H1 (cell line): ENCODE results near the gene TMEM174. TPM values are rescaled to one million over a fixed set of nuclear protein-coding genes. Genes with fewer than 3 reads are reported as not detected.

Experiments
- CTCF ChIA-PET: fragments of 300-600 bp; sonication (Branson Sonifier 250); formaldehyde crosslinking; loops from one replicate; lab custom pipeline; 2021; ENCODE audit not compliant: partially characterized antibody; lab: Charles Lee
- POLR2A ChIA-PET: fragments of 300-600 bp; sonication (Branson Sonifier 250); formaldehyde crosslinking; loops from one replicate; lab custom pipeline; 2021; ENCODE audit warnings: inconsistent platforms; ENCODE audit not compliant: partially characterized antibody; lab: Charles Lee
- DNase-seq, 2 experiments: peaks; one replicate each; pipeline versions ENCODE4 v3.0.0 to v3.0.0-alpha.2; 2010 to 2022; ENCODE audit warnings: low spot score in 2 of 2, low read depth in 1 of 2, mixed read lengths in 1 of 2
- FAIRE-seq: peaks from 2 replicates; lab custom pipeline; 2011; peaks lifted over from hg19 to GRCh38; lab: Jason Lieb, UNC
- H2AFZ ChIP-seq: 2 replicates; pipeline ENCODE4 v1.8.1; 2012; ENCODE audit warnings: low read length, inconsistent platforms
- H2AK5ac ChIP-seq: 2 replicates; pipeline ENCODE4 v1.6.1; 2013; ENCODE audit warnings: low read depth, low read length
- H2BK120ac ChIP-seq: replicated peaks from 2 replicates; pipeline ENCODE3; 2013; ENCODE audit warnings: low read depth, low read length, inconsistent platforms
- H2BK12ac ChIP-seq: 2 replicates; pipeline ENCODE4 v1.6.1; 2013; ENCODE audit warnings: low read depth, low read length
- H2BK15ac ChIP-seq: 2 replicates; pipeline ENCODE4 v1.6.1; 2013; ENCODE audit warnings: low read length
- H2BK20ac ChIP-seq: 2 replicates; pipeline ENCODE4 v1.6.1; 2013; ENCODE audit warnings: low read length
- H2BK5ac ChIP-seq: 2 replicates; pipeline ENCODE4 v1.6.1; 2013; ENCODE audit warnings: low read depth, low read length
- H3K14ac ChIP-seq: 2 replicates; pipeline ENCODE4 v1.6.1; 2013; ENCODE audit warnings: inconsistent platforms; ENCODE audit not compliant: insufficient read length
- H3K18ac ChIP-seq: 2 replicates; pipeline ENCODE4 v1.6.1; 2013; ENCODE audit warnings: low read length; ENCODE audit errors: extremely low read depth
- H3K23ac ChIP-seq: 2 replicates; pipeline ENCODE4 v1.6.1; 2013; ENCODE audit warnings: inconsistent platforms; ENCODE audit not compliant: insufficient read length
- H3K23me2 ChIP-seq: 2 replicates; pipeline ENCODE4 v1.6.1; 2013; ENCODE audit warnings: low read depth, low read length
- H3K27ac ChIP-seq: 2 replicates; pipeline ENCODE4 v1.6.1; 2011; ENCODE audit warnings: low read depth, low read length, inconsistent platforms
- H3K27me3 ChIP-seq, 4 experiments: replicated peaks in 1 of 4; 1 replicate in 1 of 4; 2 replicates in 3 of 4; pipeline versions ENCODE4 v1.6.1 to v1.8.1; 2011 to 2013; ENCODE audit warnings: low read length in 3 of 4, mild to moderate bottlenecking in 3 of 4, inconsistent platforms in 2 of 4, mixed read lengths in 2 of 4, moderate library complexity in 1 of 4; ENCODE audit not compliant: control insufficient read depth in 3 of 4, insufficient read depth in 3 of 4; ENCODE audit errors: extremely low read depth in 1 of 4
- H3K36me3 ChIP-seq, 4 experiments: 2 replicates each; pipeline versions ENCODE4 v1.6.1 to v1.8.1; 2011 to 2013; ENCODE audit warnings: mild to moderate bottlenecking in 4 of 4, low read length in 3 of 4, moderate library complexity in 2 of 4, control low read depth in 1 of 4, inconsistent platforms in 1 of 4; ENCODE audit not compliant: insufficient read depth in 4 of 4, control insufficient read depth in 2 of 4
- H3K4ac ChIP-seq: replicated peaks from 2 replicates; pipeline ENCODE3; 2013; ENCODE audit warnings: low read length, low read depth, mixed read lengths, inconsistent platforms; ENCODE audit not compliant: insufficient read length
- H3K4me1 ChIP-seq, 4 experiments: replicated peaks in 1 of 4; 1 replicate in 1 of 4; 2 replicates in 3 of 4; pipeline versions ENCODE4 v1.6.1 to v1.8.1; 2011 to 2013; ENCODE audit warnings: low read length in 3 of 4, inconsistent platforms in 2 of 4, mixed read lengths in 1 of 4; ENCODE audit not compliant: insufficient read depth in 4 of 4, control insufficient read depth in 3 of 4
- H3K4me2 ChIP-seq, 2 experiments: 2 replicates each; pipeline versions ENCODE4 v1.6.1 to v1.8.1; 2011 to 2013; ENCODE audit warnings: low read depth in 2 of 2, low read length in 2 of 2, control low read depth in 1 of 2, inconsistent platforms in 1 of 2, mild to moderate bottlenecking in 1 of 2; ENCODE audit not compliant: insufficient read depth in 1 of 2
- H3K4me3 ChIP-seq, 4 experiments: fragments of 200-600, 300-600 bp in 1 of 4; sonication (generic), shearing (Covaris generic), sonication (Bioruptor Twin) in 1 of 4; 2 replicates each; pipeline versions ENCODE4 v1.5.1 to v1.8.1; 2011 to 2016; ENCODE audit warnings: low read length in 4 of 4, low read depth in 3 of 4, control low read depth in 2 of 4, inconsistent platforms in 2 of 4, mild to moderate bottlenecking in 2 of 4, mixed read lengths in 1 of 4, moderate library complexity in 1 of 4; ENCODE audit not compliant: insufficient read depth in 2 of 4; ENCODE audit errors: extremely low read depth in 1 of 4
- H3K56ac ChIP-seq: replicated peaks from 2 replicates; pipeline ENCODE3; 2013; ENCODE audit warnings: low read depth, mild to moderate bottlenecking, mixed read lengths, low read length, inconsistent platforms; ENCODE audit not compliant: insufficient read length
- H3K79me1 ChIP-seq: 2 replicates; pipeline ENCODE4 v1.6.1; 2013; ENCODE audit warnings: low read depth, low read length, control low read depth
- H3K79me2 ChIP-seq, 2 experiments: 2 replicates each; pipeline versions ENCODE4 v1.6.1 to v1.8.1; 2012 to 2013; ENCODE audit warnings: low read length in 2 of 2, mild to moderate bottlenecking in 2 of 2, inconsistent platforms in 1 of 2; ENCODE audit not compliant: insufficient read depth in 2 of 2, control insufficient read depth in 1 of 2
- H3K9ac ChIP-seq, 4 experiments: replicated peaks in 1 of 4; 1 replicate in 1 of 4; 2 replicates in 3 of 4; pipeline versions ENCODE4 v1.6.1 to v1.8.1; 2011 to 2013; ENCODE audit warnings: low read depth in 3 of 4, low read length in 3 of 4, control low read depth in 2 of 4, mild to moderate bottlenecking in 2 of 4, moderate library complexity in 2 of 4, inconsistent platforms in 1 of 4; ENCODE audit errors: extremely low read depth in 1 of 4
- H3K9me3 ChIP-seq, 2 experiments: 2 replicates each; pipeline versions ENCODE4 v1.6.1 to v1.8.1; 2012 to 2013; ENCODE audit warnings: mild to moderate bottlenecking in 2 of 2, moderate library complexity in 2 of 2, control low read depth in 1 of 2, inconsistent platforms in 1 of 2, low read depth in 1 of 2, low read length in 1 of 2, mixed read lengths in 1 of 2; ENCODE audit not compliant: insufficient read depth in 2 of 2
- H4K20me1 ChIP-seq, 2 experiments: replicated peaks in 1 of 2; 2 replicates each; pipeline versions ENCODE3 to v1.8.1; 2011 to 2013; ENCODE audit warnings: inconsistent platforms in 2 of 2, low read length in 2 of 2, mild to moderate bottlenecking in 1 of 2; ENCODE audit not compliant: insufficient read depth in 2 of 2, control insufficient read depth in 1 of 2
- H4K5ac ChIP-seq: 2 replicates; pipeline ENCODE4 v1.6.1; 2013; ENCODE audit warnings: low read length, low read depth, mixed read lengths, inconsistent platforms; ENCODE audit not compliant: insufficient read length
- H4K8ac ChIP-seq: 2 replicates; pipeline ENCODE4 v1.8.0; 2013; ENCODE audit warnings: mild to moderate bottlenecking, moderate library complexity, low read length, inconsistent platforms; ENCODE audit not compliant: insufficient read depth; ENCODE audit errors: extremely low read depth
- H4K91ac ChIP-seq: replicated peaks from 2 replicates; pipeline ENCODE3; 2013; ENCODE audit warnings: low read length, mixed read lengths, inconsistent platforms; ENCODE audit not compliant: insufficient read length
- BCL11A ChIP-seq, 2 experiments: IDR thresholded peaks; one replicate each; pipeline ENCODE4 v1.6.1; 2011; ENCODE audit warnings: low read depth in 2 of 2, low read length in 2 of 2, mild to moderate bottlenecking in 2 of 2
- BRCA1 ChIP-seq: IDR thresholded peaks from 2 replicates; pipeline ENCODE4 v1.6.1; 2012; ENCODE audit warnings: low read depth, low read length, improper control_type of control experiment
- CHD1 ChIP-seq: IDR thresholded peaks from 2 replicates; pipeline ENCODE4 v1.6.1; 2012; ENCODE audit warnings: low read depth, low read length, improper control_type of control experiment
- HDAC2 ChIP-seq, 2 experiments: fragments of 300-600 bp in 1 of 2; sonication (generic) in 1 of 2; IDR thresholded peaks; 2 replicates each; pipeline ENCODE4 v1.6.1; 2011 to 2012; ENCODE audit warnings: low read depth in 2 of 2, low read length in 2 of 2, mild to moderate bottlenecking in 2 of 2, moderate library complexity in 2 of 2, borderline replicate concordance in 1 of 2, inconsistent platforms in 1 of 2
- JUND ChIP-seq: IDR thresholded peaks from 2 replicates; pipeline ENCODE4 v1.6.1; 2011; ENCODE audit warnings: mild to moderate bottlenecking, improper control_type of control experiment, low read length
- KDM1A ChIP-seq: fragments of 200-600, 300-600 bp; sonication (generic); IDR thresholded peaks from 2 replicates; pipeline ENCODE4 v1.7.1; 2016; ENCODE audit warnings: mild to moderate bottlenecking, low read length, borderline replicate concordance
- POLR2AphosphoS5 ChIP-seq: IDR thresholded peaks from 2 replicates; pipeline ENCODE4 v1.6.1; 2011; ENCODE audit warnings: low read depth, low read length
- RAD21 ChIP-seq, 2 experiments: IDR thresholded peaks in 1 of 2; conservative IDR thresholded peaks in 1 of 2; 2 replicates each; pipeline ENCODE4 v1.6.1; 2011; ENCODE audit warnings: low read depth in 2 of 2, low read length in 2 of 2, improper control_type of control experiment in 1 of 2, inconsistent platforms in 1 of 2, mild to moderate bottlenecking in 1 of 2, moderate library complexity in 1 of 2
- SRF ChIP-seq: IDR thresholded peaks from 2 replicates; pipeline ENCODE4 v1.6.1; 2011; ENCODE audit warnings: mild to moderate bottlenecking, low read depth, low read length, moderate library complexity
- TCF12 ChIP-seq: IDR thresholded peaks from 2 replicates; pipeline ENCODE4 v1.6.1; 2011; ENCODE audit warnings: low read depth, mild to moderate bottlenecking, low read length
- TEAD4 ChIP-seq: IDR thresholded peaks from 2 replicates; pipeline ENCODE4 v1.6.1; 2012; ENCODE audit warnings: low read depth, low read length, inconsistent platforms, mixed read lengths
- WGBS, 2 experiments: shearing (Covaris generic) in 1 of 2; methylation state at CpG; one replicate each; pipeline versions ENCODE4 v1.1.6 to v1.1.7; 2013 to 2015; ENCODE audit warnings: low lambda C conversion rate in 2 of 2, mixed read lengths in 2 of 2, inconsistent platforms in 1 of 2, low coverage in 1 of 2, missing lambda C conversion rate in 1 of 2; ENCODE audit not compliant: insufficient replicate concordance in 2 of 2, insufficient coverage in 1 of 2, insufficient read length in 1 of 2; ENCODE audit errors: extremely low coverage in 1 of 2, missing lambda C conversion rate in 1 of 2; 5-methylcytosine and 5-hydroxymethylcytosine counted together
- polyA plus RNA-seq, 7 experiments: library from polyadenylated mRNA; depleted of rRNA in 3 of 7; stranded (reverse) in 5 of 7; unstranded in 2 of 7; fragments of >200 nt in 5 of 7; fragments of 200-250 nt in 2 of 7; gene quantifications; 1 replicate in 5 of 7; 2 replicates in 1 of 7; 4 replicates in 1 of 7; pipeline versions ENCODE4 v1.2.1 to v1.2.3, GENCODE V29; 2011 to 2013; ENCODE audit warnings: missing spikeins in 2 of 7, mixed read lengths in 2 of 7
- total RNA-seq: library from RNA; stranded (reverse); fragmentation: NEBNext Ultra II Directional; extraction: Animal tissue kit (Norgen Biotek cat#: 25700); gene quantifications from 2 replicates; pipeline ENCODE4 v1.2.1, GENCODE V29; 2021

The TMEM174 gene
- total and polyA plus RNA-seq, 2 of the 8 experiments (the other 6 are each of a cell fraction or from before 2014, with no cell fraction given) = not detected

DNA sequence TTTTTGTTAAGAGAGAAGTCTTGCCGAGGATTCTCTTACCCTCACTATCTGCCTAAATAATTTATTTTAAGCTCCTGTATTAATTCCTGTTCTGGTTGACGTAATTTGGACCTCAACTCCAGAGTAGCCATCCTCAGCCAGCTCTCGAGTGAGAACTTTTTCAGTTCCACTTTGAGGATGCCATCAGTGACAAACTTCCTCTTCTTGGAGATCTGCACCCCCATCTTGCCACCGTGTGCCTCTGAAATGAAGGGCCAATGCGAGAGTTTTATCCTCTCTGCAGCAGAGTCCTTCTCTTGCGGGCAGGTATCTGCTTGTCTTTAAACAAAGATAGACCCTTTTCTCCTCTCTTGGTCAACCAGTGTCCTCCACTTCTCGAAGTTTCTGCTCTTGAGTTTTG is 19.5 kb upstream of the TMEM174 start:
- H4K5ac ChIP-seq = no peak overlapping the region
- H3K79me2 ChIP-seq = no peaks in the 10 kb centered on the region
- H2BK12ac ChIP-seq = no peak overlapping the region
- H4K91ac ChIP-seq = no peak overlapping the region
- H3K4me2 ChIP-seq = no peak overlapping the region
- no peak overlapping the region for H3K14ac ChIP-seq
- no peak for FAIRE-seq
- H3K27me3 ChIP-seq = no peaks in the 10 kb centered on the region
- H2BK120ac ChIP-seq = no peak overlapping the region
- DNase-seq = no peak
- H3K79me1 ChIP-seq = no peaks in the 10 kb centered on the region
- ChIA-PET POLR2A (interaction anchor here (0.6 to 1.2 kb wide), 2 partner anchors 20 to 44 kb away, joined by 3 to 4 read pairs; no protein-coding TSS in a partner anchor), CTCF (interaction anchor here (0.7 to 3.6 kb wide), 17 partner anchors 8 to 438 kb away, joined by 3 to 39 read pairs (median 5); partner anchors contain the start of gene TMEM174)
- no peak for TF ChIP-seq TEAD4
- TF ChIP-seq RAD21 (IDR thresholded peaks at IDR 0.05 in 1 of 2, conservative IDR thresholded peaks at IDR 0.05 in 1 of 2; ENCODE audit: low read depth in 2 of 2, low read length in 2 of 2) = no peak
- no peak for TF ChIP-seq BCL11A (IDR thresholded peaks at IDR 0.05; ENCODE audit: low read depth in 2 of 2, low read length in 2 of 2)
- no peak for TF ChIP-seq KDM1A
- no peak for TF ChIP-seq TCF12
- no peak for TF ChIP-seq BRCA1
- no peak for TF ChIP-seq SRF
- TF ChIP-seq HDAC2 (IDR thresholded peaks at IDR 0.05; ENCODE audit: borderline replicate concordance in 1 of 2, low read depth in 2 of 2, low read length in 2 of 2) = no peak
- TF ChIP-seq POLR2AphosphoS5 = no peak
- no peak for TF ChIP-seq JUND
- TF ChIP-seq CHD1 = no peak
- no peak overlapping the region for H2AK5ac ChIP-seq
- H3K27ac ChIP-seq = no peak overlapping the region
- H2BK15ac ChIP-seq = no peak overlapping the region
- H3K23me2 ChIP-seq = no peaks in the 10 kb centered on the region
- no peak overlapping the region for H3K56ac ChIP-seq
- no peaks in the 10 kb centered on the region for H4K20me1 ChIP-seq
- no peak overlapping the region for H3K4ac ChIP-seq
- H3K23ac ChIP-seq = no peak overlapping the region
- H2AFZ ChIP-seq = no peak overlapping the region
- no peak overlapping the region for H3K9ac ChIP-seq
- WGBS, 2 experiments = 83% methylated on average over 7 of the region's 7 CpGs; no CpG with 5 or more reads in 1 of the 2 experiments
- no peak overlapping the region for H4K8ac ChIP-seq
- H2BK5ac ChIP-seq = no peak overlapping the region
- H2BK20ac ChIP-seq = no peak overlapping the region
- H3K9me3 ChIP-seq = no peaks in the 10 kb centered on the region
- no peaks in the 10 kb centered on the region for H3K36me3 ChIP-seq
- H3K4me3 ChIP-seq = no peak overlapping the region
- no peak overlapping the region for H3K18ac ChIP-seq
- H3K4me1 ChIP-seq = peaks cover 0 to 2% (median under 1%) of the 10 kb centered on the region in 4 experiments; a peak in 1 of 7 replicates
